ENCODE data around the gene FYCO1.

GRCh38 chr3:46019707-46020106 is 24.1 kb upstream of the FYCO1 start:
- TF ChIP-seq CTCF (conservative IDR thresholded peaks at IDR 0.05 in 1 of 2, IDR thresholded peaks at IDR 0.05 in 1 of 2; ENCODE audit: low read depth in 1 of 2, low read length in 2 of 2) (no peak), EZH2 (IDR thresholded peaks at IDR 0.05; ENCODE audit: low read length, missing control alignments) (no peak)

All from fibroblast of lung (primary cell).